Caco-2 (cell line): ENCODE measurements around the gene CASZ1. TPM values are rescaled to one million over a fixed set of nuclear protein-coding genes. Genes with fewer than 3 reads are reported as not detected.
A peak's percentile ranks its signal among the peaks of the same experiment; 100 is the strongest.

Experiments
- BruUV-seq: library from RNA; stranded (reverse); fragments of 400-500 nt; replicated peaks from 2 replicates; lab custom pipeline; 2021; lab: Mats Ljungman, UMichigan
- CTCF ChIA-PET: fragments of 300-600 bp; sonication (Branson Sonifier 250); formaldehyde crosslinking; loops from one replicate; lab custom pipeline; 2022; ENCODE audit warnings: antibody characterized with exemption; lab: Charles Lee
- POLR2A ChIA-PET: fragments of 300-600 bp; sonication (Branson Sonifier 250); formaldehyde crosslinking; loops from one replicate; lab custom pipeline; 2022; ENCODE audit warnings: antibody characterized with exemption; lab: Charles Lee
- DNase-seq, 2 experiments: peaks; one replicate each; pipeline versions ENCODE4 v3.0.0 to v3.0.0-alpha.2; 2020 to 2022
- H3K27me3 ChIP-seq: replicated peaks from 2 replicates; pipeline ENCODE4 v1.6.0; 2011; ENCODE audit warnings: low read length; ENCODE audit not compliant: control insufficient read depth, insufficient read depth
- H3K36me3 ChIP-seq: 2 replicates; pipeline ENCODE4 v1.5.1; 2011; ENCODE audit warnings: low read length; ENCODE audit not compliant: control insufficient read depth, insufficient read depth
- H3K4me1 ChIP-seq: fragments of 250-450 bp; sonication (Bioruptor Pico); 2 replicates; pipeline ENCODE4 v1.5.1; 2020; ENCODE audit warnings: mild to moderate bottlenecking
- H3K4me3 ChIP-seq: 2 replicates; pipeline ENCODE4 v1.5.1; 2011; ENCODE audit warnings: low read depth, mild to moderate bottlenecking, control low read depth, low read length
- H3K9me3 ChIP-seq: fragments of 250-450 bp; sonication (Bioruptor Pico); 2 replicates; pipeline ENCODE4 v1.5.1; 2020; ENCODE audit warnings: mild to moderate bottlenecking, moderate library complexity
- H3K27ac Mint-ChIP-seq: one replicate; pipeline ENCODE4 v1.8.0; 2022; ENCODE audit warnings: mixed read lengths; ENCODE audit not compliant: unreplicated experiment
- H3K27me3 Mint-ChIP-seq: one replicate; pipeline ENCODE4 v1.8.0; 2022; ENCODE audit warnings: mixed read lengths; ENCODE audit not compliant: insufficient read depth, unreplicated experiment
- H3K36me3 Mint-ChIP-seq: one replicate; pipeline ENCODE4 v1.8.0; 2022; ENCODE audit warnings: mild to moderate bottlenecking, mixed read lengths; ENCODE audit not compliant: insufficient read depth, unreplicated experiment
- H3K4me1 Mint-ChIP-seq: one replicate; pipeline ENCODE4 v1.8.0; 2022; ENCODE audit warnings: low read depth, mixed read lengths; ENCODE audit not compliant: unreplicated experiment
- H3K4me3 Mint-ChIP-seq: one replicate; pipeline ENCODE4 v1.8.0; 2022; ENCODE audit warnings: mild to moderate bottlenecking, moderate library complexity, mixed read lengths; ENCODE audit not compliant: unreplicated experiment
- H3K9me3 Mint-ChIP-seq: one replicate; pipeline ENCODE4 v1.8.0; 2022; ENCODE audit warnings: mixed read lengths; ENCODE audit not compliant: unreplicated experiment
- CTCF ChIP-seq, 2 experiments: fragments of 200-600 bp in 1 of 2; IDR thresholded peaks; 1 replicate in 1 of 2; 2 replicates in 1 of 2; pipeline versions ENCODE4 v1.5.1 to v1.8.0; 2011 to 2022; ENCODE audit warnings: antibody characterized with exemption in 1 of 2, control low read depth in 1 of 2, inconsistent platforms in 1 of 2, low read depth in 1 of 2, low read length in 1 of 2, mild to moderate bottlenecking in 1 of 2, moderate library complexity in 1 of 2; ENCODE audit not compliant: insufficient read depth in 1 of 2, severe bottlenecking in 1 of 2, unreplicated experiment in 1 of 2
- intact Hi-C: fragments of 100-400 bp; cut with micrococcal nuclease; formaldehyde crosslinking; loops from one replicate; pipeline ENCODE4 v1.10.0; 2022; ENCODE audit not compliant: unreplicated experiment
- total RNA-seq: library from RNA; stranded (reverse); gene quantifications from 2 replicates; pipeline ENCODE4 v1.2.3, GENCODE V29; 2022

CASZ1 gene
- total RNA-seq, 1 experiment from 2014 or later = 10.9 TPM

- Mint-ChIP-seq H3K27ac (no peak overlapping the region), H3K27me3 (no peaks in the 10 kb centered on the region), H3K4me1 (peaks cover 4% of the 10 kb centered on the region), H3K9me3 (no peaks in the 10 kb centered on the region), H3K4me3 (peak overlapping the region; percentile 68), H3K36me3 (no peaks in the 10 kb centered on the region)
- TF ChIP-seq CTCF (IDR thresholded peaks at IDR 0.05; ENCODE audit: insufficient read depth in 1 of 2, low read depth in 1 of 2, low read length in 1 of 2, severe bottlenecking in 1 of 2, unreplicated experiment in 1 of 2) = no peak
- intact Hi-C loops = loop anchor here (5.0 to 10.0 kb wide), 2 partner anchors 98 to 179 kb away; no protein-coding TSS in a partner anchor
- BruUV-seq = no TSS peak
- H3K9me3 ChIP-seq = no peaks in the 10 kb centered on the region
- H3K4me3 ChIP-seq = peak overlapping the region; percentile 67
- no peaks in the 10 kb centered on the region for H3K36me3 ChIP-seq
- no peak for DNase-seq
- H3K27me3 ChIP-seq = no peaks in the 10 kb centered on the region
- CTCF ChIA-PET = no interaction called here
- POLR2A ChIA-PET = no interaction called here
- peaks cover 8% of the 10 kb centered on the region for H3K4me1 ChIP-seq
These were observed 102.2 kb downstream of the CASZ1 start for GRCh38 chr1:10694274-10694632.

GRCh38 chr1:10693497-10694273 lies 102.8 kb downstream of the CASZ1 start:
- peak in 1 of 2 experiments; percentile 48 for DNase-seq

GRCh38 chr1:10693152-10693496 lies 103.3 kb downstream of the CASZ1 start:
- no TSS peak for BruUV-seq
- intact Hi-C loops = loop anchor here (5.0 to 10.0 kb wide), 2 partner anchors 99 to 178 kb away; no protein-coding TSS in a partner anchor
- peak overlapping the region; percentile 68 for H3K4me3 Mint-ChIP-seq
- Histone ChIP-seq H3K4me1 (peaks cover 8% of the 10 kb centered on the region), H3K27me3 (no peaks in the 10 kb centered on the region), H3K9me3 (no peaks in the 10 kb centered on the region), H3K36me3 (no peaks in the 10 kb centered on the region), H3K4me3 (peak overlapping the region; percentile 67)
- no peak for TF ChIP-seq CTCF (IDR thresholded peaks at IDR 0.05; ENCODE audit: insufficient read depth in 1 of 2, low read depth in 1 of 2, low read length in 1 of 2, severe bottlenecking in 1 of 2, unreplicated experiment in 1 of 2)
- CTCF ChIA-PET = no interaction called here
- no peak for DNase-seq
- no peaks in the 10 kb centered on the region for H3K9me3 Mint-ChIP-seq
- no peaks in the 10 kb centered on the region for H3K27me3 Mint-ChIP-seq
- H3K27ac Mint-ChIP-seq = peak overlapping the region; percentile 11
- no peaks in the 10 kb centered on the region for H3K36me3 Mint-ChIP-seq
- H3K4me1 Mint-ChIP-seq = peaks cover 4% of the 10 kb centered on the region
- POLR2A ChIA-PET = no interaction called here

More at GRCh38 chr1:10693497-10694273, 102.8 kb downstream of the CASZ1 start:
- ChIA-PET CTCF (no interaction called here), POLR2A (no interaction called here)
- Mint-ChIP-seq H3K36me3 (no peaks in the 10 kb centered on the region), H3K27me3 (no peaks in the 10 kb centered on the region), H3K9me3 (no peaks in the 10 kb centered on the region), H3K4me1 (peaks cover 4% of the 10 kb centered on the region), H3K27ac (peak overlapping the region; percentile 11), H3K4me3 (peak overlapping the region; percentile 68)
- Histone ChIP-seq H3K9me3 (no peaks in the 10 kb centered on the region), H3K36me3 (no peaks in the 10 kb centered on the region), H3K27me3 (no peaks in the 10 kb centered on the region), H3K4me1 (peaks cover 8% of the 10 kb centered on the region), H3K4me3 (peak overlapping the region; percentile 67)
- BruUV-seq = no TSS peak
- no peak for TF ChIP-seq CTCF (IDR thresholded peaks at IDR 0.05; ENCODE audit: insufficient read depth in 1 of 2, low read depth in 1 of 2, low read length in 1 of 2, severe bottlenecking in 1 of 2, unreplicated experiment in 1 of 2)
- intact Hi-C loops = loop anchor here (5.0 to 10.0 kb wide), 2 partner anchors 99 to 179 kb away; no protein-coding TSS in a partner anchor
